Ovary (tissue), 3 donors: ENCODE results near the gene GAS6.

Experiments used
- CTCF ChIP-seq, 3 donors: fragments of 450-650 bp in 2 of 3; fragments of 200-600 bp in 1 of 3; IDR thresholded peaks; one replicate each; pipeline versions ENCODE4 v1.5.1 to v1.8.0; 2016 to 2022; ENCODE audit warnings: antibody characterized with exemption in 3 of 3, mild to moderate bottlenecking in 1 of 3
- POLR2A ChIP-seq: fragments of 450-650 bp; IDR thresholded peaks from one replicate; pipeline ENCODE4 v1.6.1; 2017; ENCODE audit warnings: antibody characterized with exemption, mild to moderate bottlenecking, moderate library complexity
- donor health status: DM: no; HTN: no; CAD: no.

GRCh38 chr13:113806526-113806925 is 57.4 kb downstream of the GAS6 start:
- TF ChIP-seq POLR2A, result no peak
- TF ChIP-seq CTCF (IDR thresholded peaks at IDR 0.05), result no peak
